OCI-LY3 (cell line): Measurements from ENCODE around the gene TRIM4.
"Not testable (repeated sequence)": the region's sequence is repeated elsewhere in the genome, so short reads cannot be mapped to it uniquely, and the experiment has no call there.

Experiments
- H2AFZ ChIP-seq: fragments of 200-600, 300-600 bp; shearing (Covaris generic); 2 replicates; pipeline ENCODE4 v1.6.0; 2014; ENCODE audit warnings: antibody characterized with exemption, low read depth, low read length
- H3K27ac ChIP-seq: fragments of 200-600, 300-600 bp; sonication (generic); 2 replicates; pipeline ENCODE4 v1.5.1; 2014; ENCODE audit warnings: mild to moderate bottlenecking, low read length, moderate library complexity, mixed read lengths
- H3K27me3 ChIP-seq: fragments of 200-600, 300-600 bp; sonication (generic); 2 replicates; pipeline ENCODE4 v1.6.1; 2014; ENCODE audit warnings: low read depth, low read length, mixed read lengths
- H3K36me3 ChIP-seq: fragments of 200-600, 300-600 bp; sonication (generic); replicated peaks from 2 replicates; pipeline ENCODE3; 2014; ENCODE audit warnings: low read depth, low read length, mixed read lengths
- H3K4me1 ChIP-seq: fragments of 300-600, 200-600 bp; sonication (generic); 2 replicates; pipeline ENCODE4 v1.6.1; 2014; ENCODE audit warnings: low read length, mixed read lengths
- H3K4me2 ChIP-seq: fragments of 200-600, 300-600 bp; sonication (generic); 2 replicates; pipeline ENCODE4 v1.6.1; 2014; ENCODE audit warnings: low read length, mixed read lengths
- H3K4me3 ChIP-seq: fragments of 300-600, 200-600 bp; sonication (generic); 2 replicates; pipeline ENCODE4 v1.5.1; 2014; ENCODE audit warnings: antibody characterized with exemption, mild to moderate bottlenecking, low read length, moderate library complexity
- H3K79me2 ChIP-seq: fragments of 300-600, 200-600 bp; shearing (Covaris generic); 2 replicates; pipeline ENCODE4 v1.6.1; 2014; ENCODE audit warnings: mild to moderate bottlenecking, low read length, mixed read lengths
- H3K9ac ChIP-seq: fragments of 300-600, 200-600 bp; shearing (Covaris generic); 2 replicates; pipeline ENCODE4 v1.6.0; 2014; ENCODE audit warnings: mild to moderate bottlenecking, low read length, moderate library complexity
- H3K9me3 ChIP-seq: fragments of 200-600, 300-600 bp; shearing (Covaris generic); 2 replicates; pipeline ENCODE4 v1.6.1; 2014; ENCODE audit warnings: low read length, mixed read lengths; ENCODE audit not compliant: insufficient read depth
- H4K20me1 ChIP-seq: fragments of 200-600, 300-600 bp; sonication (generic); 2 replicates; pipeline ENCODE4 v1.6.1; 2016; ENCODE audit warnings: low read length, mixed read lengths; ENCODE audit not compliant: insufficient read depth
- CTCF ChIP-seq: fragments of 200-600, 300-600 bp; sonication (generic); IDR thresholded peaks from 2 replicates; pipeline ENCODE4 v1.5.1; 2014; ENCODE audit warnings: antibody characterized with exemption, low read length, low read depth
- EZH2phosphoT487 ChIP-seq: fragments of 200-600 bp; shearing (Covaris generic); IDR thresholded peaks from 2 replicates; pipeline ENCODE4 v1.6.1; 2018; ENCODE audit warnings: antibody characterized with exemption, mixed run types, low read depth

Gene TRIM4

GRCh38 chr7:99953649-99954048 lies 34.3 kb upstream of the TRIM4 start:
- Histone ChIP-seq H3K4me2 (no peak overlapping the region), H3K79me2 (no peaks in the 10 kb centered on the region), H3K9me3 (no peaks in the 10 kb centered on the region), H2AFZ (no peak overlapping the region), H3K27me3 (peaks cover 14% of the 10 kb centered on the region), H3K36me3 (no peaks in the 10 kb centered on the region), H3K9ac (no peak overlapping the region), H4K20me1 (no peaks in the 10 kb centered on the region), H3K4me1 (no peaks in the 10 kb centered on the region), H3K4me3 (no peak overlapping the region), H3K27ac (no peak overlapping the region)
- TF ChIP-seq CTCF, result no peak
- TF ChIP-seq EZH2phosphoT487, result no peak

- H3K9me3 ChIP-seq, H3K9ac ChIP-seq, H3K36me3 ChIP-seq, H3K79me2 ChIP-seq, H3K4me3 ChIP-seq, H3K27ac ChIP-seq, H2AFZ ChIP-seq, H3K4me1 ChIP-seq, H3K4me2 ChIP-seq, H4K20me1 ChIP-seq: not testable (repeated sequence)
- H3K27me3 ChIP-seq, result peaks cover 18% of the 10 kb centered on the region
Measured at GRCh38 chr7:99952649-99953048, 33.3 kb upstream of the TRIM4 start.

- peaks cover 16% of the 10 kb centered on the region for H3K27me3 ChIP-seq
- not testable (repeated sequence) for H4K20me1 ChIP-seq
Measured at GRCh38 chr7:99950819-99951218, 31.5 kb upstream of the TRIM4 start.

GRCh38 chr7:99949645-99950228 lies 30.4 kb upstream of the TRIM4 start:
- TF ChIP-seq EZH2phosphoT487, result no peak
- TF ChIP-seq CTCF, result peak; percentile 28; the same call in 1 of the 2 replicates
- no peak overlapping the region for H3K27ac ChIP-seq
- no peak overlapping the region for H3K4me2 ChIP-seq
- no peak overlapping the region for H3K4me3 ChIP-seq
- H3K9ac ChIP-seq, result no peak overlapping the region
- no peaks in the 10 kb centered on the region for H4K20me1 ChIP-seq
- no peaks in the 10 kb centered on the region for H3K4me1 ChIP-seq
- H3K9me3 ChIP-seq, result no peaks in the 10 kb centered on the region
- no peak overlapping the region for H2AFZ ChIP-seq
- no peaks in the 10 kb centered on the region for H3K36me3 ChIP-seq
- H3K27me3 ChIP-seq, result peaks cover 8% of the 10 kb centered on the region; the same call in 1 of the 2 replicates
- no peaks in the 10 kb centered on the region for H3K79me2 ChIP-seq

More at GRCh38 chr7:99950819-99951218, 31.5 kb upstream of the TRIM4 start:
- not testable (repeated sequence) for H3K36me3 ChIP-seq, H2AFZ ChIP-seq, H3K9me3 ChIP-seq, H3K4me2 ChIP-seq, H3K9ac ChIP-seq, H3K27ac ChIP-seq, H3K4me3 ChIP-seq, H3K4me1 ChIP-seq, H3K79me2 ChIP-seq

- Histone ChIP-seq H3K4me2 (no peak overlapping the region), H3K4me1 (no peaks in the 10 kb centered on the region), H3K27ac (no peak overlapping the region), H3K9me3 (no peaks in the 10 kb centered on the region), H3K79me2 (no peaks in the 10 kb centered on the region), H3K9ac (no peak overlapping the region), H3K27me3 (peaks cover 17% of the 10 kb centered on the region; the same call in 1 of the 2 replicates), H2AFZ (no peak overlapping the region), H3K4me3 (no peak overlapping the region), H4K20me1 (no peaks in the 10 kb centered on the region), H3K36me3 (no peaks in the 10 kb centered on the region)
- TF ChIP-seq CTCF, result no peak
- TF ChIP-seq EZH2phosphoT487, result no peak
Measured at GRCh38 chr7:99947608-99948007, 28.3 kb upstream of the TRIM4 start.
